Measurements from ENCODE around the gene NEDD9. TPM values are rescaled to one million over a fixed set of nuclear protein-coding genes. Genes with fewer than 3 reads are reported as not detected.

The NEDD9 gene
- polyA plus RNA-seq, 4 donors: 13.6 to 17.6 (median 15.0) TPM

GRCh38 chr6:11194356-11195218 is 37.9 kb downstream of the NEDD9 start:
- no peak overlapping the region for H3K4me3 ChIP-seq (ENCODE audit: low read depth in 1 of 3, low read length in 3 of 3)
- no peak for DNase-seq
- H3K36me3 ChIP-seq (ENCODE audit: control insufficient read depth in 3 of 3, insufficient read depth in 2 of 3, low read depth in 1 of 3, low read length in 3 of 3): peaks cover 11 to 37% (median 23%) of the 10 kb centered on the region in 3 donors
- no peak for FAIRE-seq
- H3K27ac ChIP-seq (ENCODE audit: low read depth in 1 of 3, low read length in 2 of 3): peak overlapping the region in 2 of 3 donors; percentile 3 to 38
- peaks cover 0 to 3% (median 0%) of the 10 kb centered on the region in 3 donors for H3K4me1 ChIP-seq (ENCODE audit: control insufficient read depth in 3 of 3, insufficient read depth in 2 of 3, low read depth in 1 of 3, low read length in 2 of 3)
- no peaks in the 10 kb centered on the region for H3K27me3 ChIP-seq (ENCODE audit: control insufficient read depth in 3 of 3, insufficient read depth in 3 of 3, low read length in 3 of 3)
- no peaks in the 10 kb centered on the region for H3K9me3 ChIP-seq (ENCODE audit: control insufficient read depth in 2 of 2, insufficient read depth in 1 of 2, low read depth in 1 of 2, low read length in 1 of 2)
- WGBS, 3 donors: 75 to 93% (median 86%) methylated on average over 12 of the region's 12 CpGs

DNA sequence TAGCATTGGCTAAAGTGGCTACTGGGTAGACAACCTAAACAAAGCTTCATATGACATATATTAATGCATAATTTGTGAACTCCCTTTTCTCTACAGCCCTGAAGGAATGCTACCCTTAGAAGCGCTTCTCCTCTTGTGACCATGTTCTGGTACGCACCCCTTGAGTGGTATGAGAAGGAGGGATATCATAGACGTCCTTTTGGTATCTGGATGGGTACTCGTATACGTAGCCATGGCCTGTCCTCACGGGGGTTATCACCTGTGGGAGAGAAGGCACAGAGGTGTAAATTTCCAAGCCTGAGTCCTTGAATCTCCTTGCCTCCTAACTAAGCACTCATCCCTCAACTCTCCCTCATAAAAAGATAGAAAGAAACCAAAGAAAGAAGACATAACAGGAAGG is 39.0 kb downstream of the NEDD9 start:
- Histone ChIP-seq H3K4me3 (ENCODE audit: low read depth in 1 of 3, low read length in 3 of 3) (no peak overlapping the region), H3K27ac (ENCODE audit: low read depth in 1 of 3, low read length in 2 of 3) (no peak overlapping the region), H3K36me3 (ENCODE audit: control insufficient read depth in 3 of 3, insufficient read depth in 2 of 3, low read depth in 1 of 3, low read length in 3 of 3) (peaks cover 11 to 37% (median 29%) of the 10 kb centered on the region in 3 donors), H3K27me3 (ENCODE audit: control insufficient read depth in 3 of 3, insufficient read depth in 3 of 3, low read length in 3 of 3) (no peaks in the 10 kb centered on the region), H3K4me1 (ENCODE audit: control insufficient read depth in 3 of 3, insufficient read depth in 2 of 3, low read depth in 1 of 3, low read length in 2 of 3) (no peaks in the 10 kb centered on the region), H3K9me3 (ENCODE audit: control insufficient read depth in 2 of 2, insufficient read depth in 1 of 2, low read depth in 1 of 2, low read length in 1 of 2) (no peaks in the 10 kb centered on the region)
- DNase-seq (no peak), FAIRE-seq (no peak)
- WGBS, 3 donors: 96 to 97% (median 96%) methylated on average over 6 of the region's 6 CpGs

- peaks cover 15 to 35% (median 32%) of the 10 kb centered on the region in 3 donors for H3K36me3 ChIP-seq (ENCODE audit: control insufficient read depth in 3 of 3, insufficient read depth in 2 of 3, low read depth in 1 of 3, low read length in 3 of 3)
- 70 to 73% (median 70%) methylated on average over 5 of the region's 5 CpGs for WGBS, 3 donors
- no peaks in the 10 kb centered on the region for H3K27me3 ChIP-seq (ENCODE audit: control insufficient read depth in 3 of 3, insufficient read depth in 3 of 3, low read length in 3 of 3)
- no peak for DNase-seq
- H3K4me3 ChIP-seq (ENCODE audit: low read depth in 1 of 3, low read length in 3 of 3): no peak overlapping the region
- FAIRE-seq: no peak
- no peaks in the 10 kb centered on the region for H3K9me3 ChIP-seq (ENCODE audit: control insufficient read depth in 2 of 2, insufficient read depth in 1 of 2, low read depth in 1 of 2, low read length in 1 of 2)
- H3K27ac ChIP-seq (ENCODE audit: low read depth in 1 of 3, low read length in 2 of 3): no peak overlapping the region
- H3K4me1 ChIP-seq (ENCODE audit: control insufficient read depth in 3 of 3, insufficient read depth in 2 of 3, low read depth in 1 of 3, low read length in 2 of 3): no peaks in the 10 kb centered on the region
Measured at GRCh38 chr6:11192167-11192566, 40.3 kb downstream of the NEDD9 start.

DNA sequence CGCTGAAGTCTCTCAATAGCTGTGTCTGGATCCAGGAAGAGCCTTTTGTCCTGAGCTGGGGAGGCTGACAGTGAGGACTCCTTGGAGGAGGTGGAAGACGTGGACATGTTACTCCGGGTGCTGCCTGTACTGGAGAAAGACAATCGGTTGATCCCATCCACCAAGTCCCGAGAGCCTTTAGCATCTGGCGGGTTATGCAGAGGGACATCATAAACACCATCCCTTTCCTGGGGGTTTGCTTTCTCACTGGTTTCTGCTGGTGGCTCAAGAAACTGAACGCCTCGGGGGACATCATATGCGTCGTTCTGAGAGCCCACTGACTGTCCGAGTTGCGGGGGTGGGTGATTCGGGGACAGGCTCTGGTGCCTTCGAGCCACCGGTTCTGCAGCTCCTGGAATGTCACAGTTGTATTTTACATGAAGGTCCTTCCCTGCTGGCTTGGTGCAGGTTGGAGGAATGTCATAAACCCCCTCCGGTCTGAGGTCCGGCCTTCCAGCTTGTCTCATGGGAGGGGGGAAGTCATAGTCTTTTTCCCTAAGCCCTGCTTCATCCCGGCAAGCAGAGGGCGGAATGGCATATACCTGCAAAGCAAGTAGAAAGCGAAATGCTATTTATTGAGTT is 41.7 kb downstream of the NEDD9 start:
- Histone ChIP-seq H3K27me3 (ENCODE audit: control insufficient read depth in 3 of 3, insufficient read depth in 3 of 3, low read length in 3 of 3) (no peaks in the 10 kb centered on the region), H3K36me3 (ENCODE audit: control insufficient read depth in 3 of 3, insufficient read depth in 2 of 3, low read depth in 1 of 3, low read length in 3 of 3) (peaks cover 16 to 39% (median 30%) of the 10 kb centered on the region in 3 donors), H3K27ac (ENCODE audit: low read depth in 1 of 3, low read length in 2 of 3) (no peak overlapping the region), H3K4me3 (ENCODE audit: low read depth in 1 of 3, low read length in 3 of 3) (no peak overlapping the region), H3K9me3 (ENCODE audit: control insufficient read depth in 2 of 2, insufficient read depth in 1 of 2, low read depth in 1 of 2, low read length in 1 of 2) (no peaks in the 10 kb centered on the region), H3K4me1 (ENCODE audit: control insufficient read depth in 3 of 3, insufficient read depth in 2 of 3, low read depth in 1 of 3, low read length in 2 of 3) (no peaks in the 10 kb centered on the region)
- WGBS, 3 donors: 95 to 97% (median 96%) methylated on average over 20 of the region's 20 CpGs
- no peak for FAIRE-seq
- no peak for DNase-seq

DNA sequence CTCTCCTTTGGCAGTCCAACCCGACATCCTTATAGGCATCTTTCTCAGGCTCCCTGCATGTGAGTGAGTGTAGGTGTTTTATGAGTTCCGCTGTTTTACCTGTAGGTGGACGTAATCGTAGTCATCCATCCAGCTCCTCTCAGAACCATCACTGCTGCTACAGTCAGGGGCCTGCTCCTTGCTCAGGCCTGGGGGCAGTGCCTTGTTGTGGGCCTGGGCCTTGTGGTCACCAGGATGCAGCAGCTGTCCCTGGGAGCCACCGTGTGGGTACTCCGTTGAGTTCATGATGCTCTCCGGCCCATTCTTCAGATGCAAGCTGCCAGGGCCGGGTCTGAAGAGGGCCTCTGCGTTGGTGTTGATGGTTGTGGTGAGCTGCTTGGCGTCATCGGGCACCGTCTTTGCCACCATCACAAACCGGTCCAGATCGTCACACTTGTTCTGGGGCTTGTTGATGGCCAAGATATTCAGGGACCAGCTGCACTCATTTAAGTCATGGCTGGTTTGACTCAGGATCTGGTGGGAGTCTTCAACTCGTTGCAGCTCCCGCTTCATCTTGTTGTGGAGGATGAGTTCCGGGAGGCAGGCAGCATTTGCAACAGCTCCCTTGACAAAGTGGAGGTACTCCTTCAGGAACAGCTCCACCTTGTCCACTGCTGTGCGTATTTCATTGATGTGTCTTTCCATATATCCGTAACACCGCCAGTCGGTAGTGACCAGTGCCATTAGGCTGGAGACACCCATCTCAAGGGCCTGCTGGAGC is 42.4 kb downstream of the NEDD9 start:
- H3K4me1 ChIP-seq (ENCODE audit: control insufficient read depth in 3 of 3, insufficient read depth in 2 of 3, low read depth in 1 of 3, low read length in 2 of 3): no peaks in the 10 kb centered on the region
- 96 to 99% (median 97%) methylated on average over 21 of the region's 21 CpGs for WGBS, 3 donors
- FAIRE-seq (no peak), DNase-seq (no peak)
- H3K4me3 ChIP-seq (ENCODE audit: low read depth in 1 of 3, low read length in 3 of 3): no peak overlapping the region
- peaks cover 20 to 44% (median 36%) of the 10 kb centered on the region in 3 donors for H3K36me3 ChIP-seq (ENCODE audit: control insufficient read depth in 3 of 3, insufficient read depth in 2 of 3, low read depth in 1 of 3, low read length in 3 of 3)
- H3K9me3 ChIP-seq (ENCODE audit: control insufficient read depth in 2 of 2, insufficient read depth in 1 of 2, low read depth in 1 of 2, low read length in 1 of 2): no peaks in the 10 kb centered on the region
- no peaks in the 10 kb centered on the region for H3K27me3 ChIP-seq (ENCODE audit: control insufficient read depth in 3 of 3, insufficient read depth in 3 of 3, low read length in 3 of 3)
- H3K27ac ChIP-seq (ENCODE audit: low read depth in 1 of 3, low read length in 2 of 3): no peak overlapping the region

GRCh38 chr6:11188161-11188915 is 44.1 kb downstream of the NEDD9 start:
- Histone ChIP-seq H3K4me1 (ENCODE audit: control insufficient read depth in 3 of 3, insufficient read depth in 2 of 3, low read depth in 1 of 3, low read length in 2 of 3) (no peaks in the 10 kb centered on the region), H3K36me3 (ENCODE audit: control insufficient read depth in 3 of 3, insufficient read depth in 2 of 3, low read depth in 1 of 3, low read length in 3 of 3) (peaks cover 20 to 52% (median 37%) of the 10 kb centered on the region in 3 donors), H3K27me3 (ENCODE audit: control insufficient read depth in 3 of 3, insufficient read depth in 3 of 3, low read length in 3 of 3) (no peaks in the 10 kb centered on the region), H3K27ac (ENCODE audit: low read depth in 1 of 3, low read length in 2 of 3) (peak overlapping the region in 1 of 3 donors; percentile 45), H3K9me3 (ENCODE audit: control insufficient read depth in 2 of 2, insufficient read depth in 1 of 2, low read depth in 1 of 2, low read length in 1 of 2) (no peaks in the 10 kb centered on the region), H3K4me3 (ENCODE audit: low read depth in 1 of 3, low read length in 3 of 3) (no peak overlapping the region)
- 69 to 88% (median 78%) methylated on average over 5 of the region's 5 CpGs for WGBS, 3 donors
- FAIRE-seq (no peak), DNase-seq (peak; percentile 30 to 64)

GRCh38 chr6:11187301-11187700 is 45.2 kb downstream of the NEDD9 start:
- FAIRE-seq (no peak), DNase-seq (no peak)
- Histone ChIP-seq H3K27ac (ENCODE audit: low read depth in 1 of 3, low read length in 2 of 3) (no peak overlapping the region), H3K4me1 (ENCODE audit: control insufficient read depth in 3 of 3, insufficient read depth in 2 of 3, low read depth in 1 of 3, low read length in 2 of 3) (no peaks in the 10 kb centered on the region), H3K27me3 (ENCODE audit: control insufficient read depth in 3 of 3, insufficient read depth in 3 of 3, low read length in 3 of 3) (no peaks in the 10 kb centered on the region), H3K9me3 (ENCODE audit: control insufficient read depth in 2 of 2, insufficient read depth in 1 of 2, low read depth in 1 of 2, low read length in 1 of 2) (no peaks in the 10 kb centered on the region), H3K4me3 (ENCODE audit: low read depth in 1 of 3, low read length in 3 of 3) (no peak overlapping the region), H3K36me3 (ENCODE audit: control insufficient read depth in 3 of 3, insufficient read depth in 2 of 3, low read depth in 1 of 3, low read length in 3 of 3) (peaks cover 18 to 51% (median 33%) of the 10 kb centered on the region in 3 donors)
- 95 to 97% (median 96%) methylated on average over 6 of the region's 6 CpGs for WGBS, 3 donors

All from small intestine (tissue), 7 donors.